PFSK-1 (cell line): ENCODE data around the gene XRCC1.

Experiments used
- POLR2AphosphoS5 ChIP-seq: IDR thresholded peaks from 2 replicates; pipeline ENCODE4 v1.6.1; 2012; ENCODE audit warnings: low read depth, mild to moderate bottlenecking, control low read depth, low read length, moderate library complexity
- REST ChIP-seq, 2 experiments: IDR thresholded peaks; 2 replicates each; pipeline versions ENCODE4 v1.6.1 to v1.8.0; 2011 to 2012; ENCODE audit warnings: low read depth in 2 of 2, low read length in 2 of 2, control low read depth in 1 of 2, inconsistent platforms in 1 of 2, mild to moderate bottlenecking in 1 of 2, moderate library complexity in 1 of 2; ENCODE audit not compliant: insufficient read depth in 1 of 2
- SIN3A ChIP-seq: IDR thresholded peaks from 2 replicates; pipeline ENCODE4 v1.6.1; 2012; ENCODE audit warnings: mild to moderate bottlenecking, low read length, moderate library complexity, borderline replicate concordance; ENCODE audit not compliant: insufficient read depth
- TAF1 ChIP-seq: IDR thresholded peaks from 2 replicates; pipeline ENCODE4 v1.6.1; 2012; ENCODE audit warnings: low read length, control low read depth, borderline replicate concordance; ENCODE audit not compliant: insufficient read depth

- TF ChIP-seq REST (IDR thresholded peaks at IDR 0.05; ENCODE audit: insufficient read depth in 1 of 2, low read depth in 2 of 2, low read length in 2 of 2) (no peak), POLR2AphosphoS5 (no peak), SIN3A (no peak), TAF1 (no peak)
These were observed 41.0 kb downstream of the XRCC1 start for GRCh38 chr19:43534305-43534815.
